ENCODE measurements around the gene ENG.

GRCh38 chr9:127794001-127794791 is 60.3 kb downstream of the ENG start:
- TF ChIP-seq CTCF (IDR thresholded peaks at IDR 0.05) (no peak), POLR2A (IDR thresholded peaks at IDR 0.05) (no peak)
